Activated CD8-positive, alpha-beta memory T cell treated with anti-CD3 and anti-CD28 coated beads for 24 hours (primary cell): ENCODE measurements around the gene MYRF.

ENCODE experiments used
- DNase-seq: peaks from one replicate; pipeline ENCODE4 v3.0.0-alpha.2; 2020

Gene MYRF

GRCh38 chr11:61742391-61742790 is 10.0 kb upstream of the MYRF start:
- no peak for DNase-seq

- no peak for DNase-seq
Observed at GRCh38 chr11:61743486-61744095, 8.8 kb upstream of the MYRF start.

- DNase-seq, result no peak
Observed at GRCh38 chr11:61744181-61744580, 8.3 kb upstream of the MYRF start.

- no peak for DNase-seq
Observed at GRCh38 chr11:61744609-61745156, 7.8 kb upstream of the MYRF start.

GRCh38 chr11:61745781-61746441 is 6.5 kb upstream of the MYRF start:
- DNase-seq, result no peak

- DNase-seq, result no peak
Observed at GRCh38 chr11:61746442-61747191, 5.8 kb upstream of the MYRF start.

- peak; percentile 72 for DNase-seq
Observed at GRCh38 chr11:61747192-61747966, 5.1 kb upstream of the MYRF start.

- DNase-seq, result no peak
Observed at GRCh38 chr11:61747967-61748285, 4.5 kb upstream of the MYRF start.

GRCh38 chr11:61749591-61750217 is 2.7 kb upstream of the MYRF start:
- no peak for DNase-seq

- DNase-seq, result no peak
Observed at GRCh38 chr11:61750631-61751273, 1.7 kb upstream of the MYRF start.

- no peak for DNase-seq
Observed at GRCh38 chr11:61751384-61751783, 1.1 kb upstream of the MYRF start.

GRCh38 chr11:61752925-61753521 is 587 bp downstream of the MYRF start:
- DNase-seq, result no peak

GRCh38 chr11:61753672-61754071 is 1.2 kb downstream of the MYRF start:
- no peak for DNase-seq

GRCh38 chr11:61754534-61755482 is 2.4 kb downstream of the MYRF start:
- DNase-seq, result no peak

GRCh38 chr11:61756147-61756451 is 3.7 kb downstream of the MYRF start:
- no peak for DNase-seq

- peak; percentile 73 for DNase-seq
Observed at GRCh38 chr11:61756452-61757212, 4.2 kb downstream of the MYRF start.

- DNase-seq, result no peak
Observed at GRCh38 chr11:61757213-61757862, 4.9 kb downstream of the MYRF start.

- no peak for DNase-seq
Observed at GRCh38 chr11:61760946-61761345, 8.5 kb downstream of the MYRF start.

GRCh38 chr11:61761440-61762222 is 9.2 kb downstream of the MYRF start:
- no peak for DNase-seq
